HG02642 (cell line): ENCODE results near the gene FYB1.

Experiments used
- ATAC-seq: cut with Tn5 transposase; IDR thresholded peaks from one replicate; pipeline ENCODE4 v1.9.1; 2021; ENCODE audit warnings: mild to moderate bottlenecking; ENCODE audit not compliant: unreplicated experiment, poor library complexity

FYB1 gene

DNA sequence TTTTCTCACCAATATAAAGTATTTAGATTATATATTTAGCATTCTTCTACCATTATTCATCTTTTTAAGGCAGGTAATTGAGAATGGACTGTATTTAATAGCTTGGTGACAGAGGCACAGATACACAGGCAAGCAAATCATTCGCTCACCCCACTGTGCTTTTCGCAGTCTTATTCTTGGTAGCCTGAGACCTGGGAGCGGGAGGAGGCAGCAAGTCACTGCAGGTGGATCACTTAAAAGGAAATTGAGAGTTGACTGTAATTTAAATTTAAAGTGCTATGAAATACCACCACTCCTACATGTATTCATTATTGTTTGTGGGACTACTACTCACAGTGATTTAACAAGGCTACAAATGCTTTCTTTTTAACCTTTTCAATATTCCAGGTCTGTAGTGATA, 154.9 kb downstream of the FYB1 start:
- no peak for ATAC-seq

DNA sequence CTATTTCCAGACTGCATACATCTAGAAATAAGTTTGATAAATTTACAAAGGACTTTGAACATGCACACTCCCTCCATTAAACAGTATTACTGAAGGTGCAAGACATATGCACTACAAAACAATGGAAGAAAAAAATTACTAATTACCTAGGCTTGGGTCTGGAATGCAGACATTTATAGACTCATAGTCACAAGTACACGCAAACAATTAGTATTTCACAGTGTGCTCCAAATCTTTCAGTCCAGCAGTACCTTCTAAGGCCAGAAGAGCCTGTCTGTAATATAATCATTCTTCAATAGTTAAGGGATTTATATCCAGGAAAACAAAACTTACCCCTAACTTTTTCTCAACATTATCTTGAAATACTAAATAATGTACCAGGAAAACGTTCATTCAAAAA, 156.3 kb downstream of the FYB1 start:
- no peak for ATAC-seq

GRCh38 chr5:39062530-39062929, 156.8 kb downstream of the FYB1 start:
- ATAC-seq: no peak

GRCh38 chr5:39062104-39062503, 157.3 kb downstream of the FYB1 start:
- ATAC-seq: no peak

DNA sequence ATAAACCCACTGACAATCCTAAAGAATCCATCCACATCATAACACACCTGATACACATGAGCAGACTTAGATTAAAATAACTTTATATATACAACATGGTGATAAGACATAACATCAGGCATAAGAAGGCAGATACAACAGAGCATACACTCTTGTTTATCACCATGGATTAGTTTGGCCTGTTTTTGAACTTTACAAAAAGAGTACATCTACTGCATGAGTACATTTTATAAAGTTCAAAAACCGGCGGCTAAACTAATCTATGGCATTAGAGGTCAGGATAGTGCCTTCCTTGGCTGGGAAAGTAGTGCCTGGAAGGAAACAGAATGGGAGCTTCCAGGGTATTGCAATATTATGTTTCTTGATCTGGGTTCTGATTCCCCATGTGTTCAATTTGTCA, 160.3 kb downstream of the FYB1 start:
- ATAC-seq: no peak

DNA sequence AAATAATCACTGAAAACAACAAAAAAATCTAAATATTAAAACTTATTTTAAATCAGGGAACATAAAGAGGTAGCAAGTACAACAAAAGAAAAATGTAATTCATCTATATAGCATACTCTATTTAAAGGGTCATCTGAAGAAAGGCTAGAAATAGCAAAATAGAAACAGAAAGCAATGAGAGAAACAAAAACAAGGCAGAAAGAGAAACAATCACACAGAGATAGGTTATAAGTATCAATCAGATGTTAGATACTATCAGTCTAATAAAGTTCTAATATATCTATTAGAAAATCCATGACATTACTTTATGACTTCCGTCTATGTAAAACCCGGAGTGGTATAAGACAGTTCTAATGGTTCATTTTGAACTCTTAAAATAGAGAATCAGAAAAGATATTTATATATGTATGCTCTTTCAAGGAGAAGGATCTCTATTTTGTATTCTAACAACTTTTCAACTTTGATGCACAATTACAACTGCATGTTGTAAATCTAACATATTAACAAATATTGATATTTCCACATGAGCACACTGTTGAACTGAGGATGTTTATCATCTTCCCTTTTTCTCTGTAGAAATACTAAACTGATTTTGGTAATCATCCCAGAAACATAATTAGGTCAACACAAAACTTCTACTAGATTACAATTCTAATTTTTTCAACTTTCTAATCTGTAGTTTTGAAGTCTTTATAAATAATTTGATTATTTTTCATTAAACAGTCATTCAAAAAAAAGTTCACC, 161.0 kb downstream of the FYB1 start:
- peak; percentile 83 for ATAC-seq

DNA sequence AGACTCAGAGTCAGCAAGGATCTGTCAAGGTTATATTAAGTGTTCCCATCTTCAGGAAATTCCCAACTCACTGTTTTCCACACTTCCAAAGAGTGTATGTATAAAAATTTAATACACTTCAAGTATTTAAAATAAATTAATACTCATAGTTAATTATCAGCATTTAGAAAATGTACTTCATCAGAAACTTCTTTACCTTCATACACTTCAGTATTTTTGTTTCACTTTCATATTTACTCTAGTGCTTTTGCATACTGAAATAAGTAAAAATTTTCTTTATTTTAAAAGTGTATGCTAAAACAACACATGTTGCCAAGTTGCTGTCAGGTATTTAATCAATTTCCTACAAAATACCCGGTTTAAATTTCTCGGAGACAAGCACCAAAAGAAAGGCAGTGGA, 161.6 kb downstream of the FYB1 start:
- ATAC-seq: no peak

DNA sequence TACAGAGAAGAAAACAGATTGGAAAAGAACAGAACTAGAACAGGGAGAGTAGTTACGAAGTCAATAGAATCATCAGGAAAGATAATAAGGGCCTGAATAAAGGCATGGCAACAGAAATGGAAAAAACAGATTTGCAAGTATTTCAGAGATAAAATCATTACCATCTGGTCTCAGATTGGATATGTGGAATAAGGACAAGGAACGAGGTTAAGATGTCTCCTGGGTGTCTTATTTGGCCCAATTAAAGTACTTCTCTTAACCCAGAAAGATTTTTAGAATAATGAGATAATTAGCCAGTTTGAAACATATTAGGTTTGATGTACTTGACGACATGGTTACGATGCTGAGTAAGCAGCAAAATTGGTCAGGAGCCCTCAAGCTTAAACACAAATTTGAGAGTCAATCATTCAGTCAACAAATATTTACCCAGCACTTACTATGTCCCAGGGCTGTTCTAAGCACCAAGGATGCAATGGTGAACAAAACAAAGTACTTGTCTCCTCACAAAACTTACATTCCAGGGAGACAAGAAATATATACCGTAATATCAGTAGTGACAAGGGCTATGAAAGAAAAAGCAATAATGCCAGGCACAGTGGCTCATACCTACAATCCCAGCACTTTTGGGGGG, 163.5 kb downstream of the FYB1 start:
- ATAC-seq: no peak
